ENCODE data around the gene USP7.
A peak's percentile ranks its signal among the peaks of the same experiment; 100 is the strongest.
"Not testable (repeated sequence)": the region's sequence is repeated elsewhere in the genome, so short reads cannot be mapped to it uniquely, and the experiment has no call there.

USP7 gene

GRCh38 chr16:8920645-8921346 lies 42.9 kb downstream of the USP7 start:
- peak; percentile 55 for DNase-seq

- DNase-seq, result no peak
Observed at GRCh38 chr16:8919934-8920462, 43.7 kb downstream of the USP7 start.

- DNase-seq, result no peak
Observed at GRCh38 chr16:8919089-8919933, 44.4 kb downstream of the USP7 start.

GRCh38 chr16:8917336-8917735 lies 46.4 kb downstream of the USP7 start:
- DNase-seq, result not testable (repeated sequence)

GRCh38 chr16:8916541-8917225 lies 47.0 kb downstream of the USP7 start:
- DNase-seq, result no peak

GRCh38 chr16:8915722-8916301 lies 47.9 kb downstream of the USP7 start:
- DNase-seq, result no peak

GRCh38 chr16:8914098-8914497 lies 49.6 kb downstream of the USP7 start:
- no peak for DNase-seq

GRCh38 chr16:8912793-8913192 lies 50.9 kb downstream of the USP7 start:
- DNase-seq, result no peak

- DNase-seq, result no peak
Observed at GRCh38 chr16:8910811-8911210, 52.9 kb downstream of the USP7 start.

GRCh38 chr16:8908810-8909468 lies 54.8 kb downstream of the USP7 start:
- no peak for DNase-seq

- DNase-seq, result no peak
Observed at GRCh38 chr16:8907096-8907495, 56.6 kb downstream of the USP7 start.

- no peak for DNase-seq
Observed at GRCh38 chr16:8905795-8906591, 57.7 kb downstream of the USP7 start.

- peak; percentile 30 for DNase-seq
Observed at GRCh38 chr16:8905168-8905762, 58.4 kb downstream of the USP7 start.

GRCh38 chr16:8904018-8904430 lies 59.7 kb downstream of the USP7 start:
- DNase-seq, result no peak

GRCh38 chr16:8903004-8903403 lies 60.7 kb downstream of the USP7 start:
- DNase-seq, result no peak

- DNase-seq, result no peak
Observed at GRCh38 chr16:8901320-8901861, 62.3 kb downstream of the USP7 start.

- no peak for DNase-seq
Observed at GRCh38 chr16:8900343-8900742, 63.4 kb downstream of the USP7 start.

- DNase-seq, result no peak
Observed at GRCh38 chr16:8899709-8900317, 63.9 kb downstream of the USP7 start.

- no peak for DNase-seq
Observed at GRCh38 chr16:8898660-8899318, 64.9 kb downstream of the USP7 start.
